Spinal cord (tissue), 10 donors: ENCODE results near the gene UCN2. TPM values are rescaled to one million over a fixed set of nuclear protein-coding genes. Genes with fewer than 3 reads are reported as not detected.

ENCODE experiments used
- DNase-seq, 6 donors: peaks; one replicate each; pipeline versions ENCODE4 v3.0.0 to v3.0.0-alpha.2; 2013 to 2015; ENCODE audit warnings: low spot score in 6 of 6, low read depth in 4 of 6
- H3K27ac ChIP-seq: one replicate; pipeline ENCODE4 v1.5.1; 2013; ENCODE audit warnings: low read depth, low read length, control low read depth
- H3K27me3 ChIP-seq: one replicate; pipeline ENCODE4 v1.6.1; 2013; ENCODE audit warnings: low read length; ENCODE audit not compliant: control insufficient read depth, insufficient read depth
- H3K36me3 ChIP-seq: one replicate; pipeline ENCODE4 v1.6.1; 2013; ENCODE audit warnings: low read length; ENCODE audit not compliant: control insufficient read depth, insufficient read depth
- H3K4me1 ChIP-seq: one replicate; pipeline ENCODE4 v1.6.1; 2013; ENCODE audit warnings: low read length; ENCODE audit not compliant: control insufficient read depth, insufficient read depth
- H3K4me3 ChIP-seq: one replicate; pipeline ENCODE4 v1.5.1; 2013; ENCODE audit warnings: low read depth, low read length, control low read depth
- H3K9me3 ChIP-seq: one replicate; pipeline ENCODE4 v1.6.1; 2013; ENCODE audit warnings: low read length; ENCODE audit not compliant: control insufficient read depth, insufficient read depth
- WGBS: methylation state at CpG from one replicate; pipeline ENCODE4 v1.1.5; 2013; ENCODE audit warnings: missing lambda C conversion rate; ENCODE audit not compliant: insufficient coverage; 5-methylcytosine and 5-hydroxymethylcytosine counted together
- long read RNA-seq, 4 donors: transcript quantifications; one replicate each; lab custom pipeline, GENCODE V29; 2026
- polyA plus RNA-seq, 2 donors: library from polyadenylated mRNA; unstranded; fragments of 120-200 nt; gene quantifications; one replicate each; pipeline ENCODE4 v1.2.1, GENCODE V29; 2013; ENCODE audit not compliant: insufficient read length in 2 of 2
- total RNA-seq, 2 donors: library from RNA; depleted of rRNA in 1 of 2; stranded (reverse); fragments of 120-200 nt in 1 of 2; fragments of >200 nt in 1 of 2; gene quantifications; one replicate each; pipeline versions ENCODE4 v1.2.3 to v1.2.4, GENCODE V29; 2013 to 2014
- donor health status: healthy.

Gene UCN2
- total RNA-seq (under 1 TPM in 1 of 2 donors, not detected in 1; 0.77 TPM), polyA plus RNA-seq (under 1 TPM; 0.29 to 0.32 TPM)
- long read RNA-seq, donor 1 = 0 reads
- long read RNA-seq, donor 2 = 0 reads
- long read RNA-seq, donor 3 = 0 reads
- long read RNA-seq, donor 4 = 0 reads

GRCh38 chr3:48563382-48563918, at the start of gene UCN2:
TSS of gene UCN2 (minus strand) at chr3:48563781. CDS start at chr3:48563124, 657 bp downstream.
- peaks cover 41% of the 10 kb centered on the region for H3K36me3 ChIP-seq
- no peak for DNase-seq
- H3K27ac ChIP-seq = no peak within 1 kb of the TSS
- H3K9me3 ChIP-seq = no peaks in the 10 kb centered on the region
- H3K27me3 ChIP-seq = no peaks in the 10 kb centered on the region
- peaks cover 29% of the 10 kb centered on the region for H3K4me1 ChIP-seq
- 59% methylated on average over 5 of the region's 6 CpGs for WGBS
- H3K4me3 ChIP-seq = no peak within 1 kb of the TSS

GRCh38 chr3:48612309-48612708, 48.7 kb upstream of the UCN2 start:
- no peak overlapping the region for H3K4me3 ChIP-seq
- no CpG with 5 or more reads among the region's 1 CpG for WGBS

GRCh38 chr3:48609088-48610005, 45.8 kb upstream of the UCN2 start, which contains the start of gene UQCRC1:
TSS of gene UQCRC1 (minus strand) at chr3:48609646. CDS start at chr3:48609620, 26 bp downstream.
- Histone ChIP-seq H3K4me3 (peak within 1 kb of the TSS; percentile 99), H3K36me3 (peaks cover 29% of the 10 kb centered on the region), H3K27me3 (no peaks in the 10 kb centered on the region), H3K27ac (peak within 1 kb of the TSS; percentile 79), H3K4me1 (peaks cover 13% of the 10 kb centered on the region), H3K9me3 (no peaks in the 10 kb centered on the region)
- peak; percentile 83 to 98 (median 88) for DNase-seq
- under 1% methylated on average over 85 of the region's 86 CpGs for WGBS

More at GRCh38 chr3:48612309-48612708, 48.7 kb upstream of the UCN2 start:
- peaks cover 2% of the 10 kb centered on the region for H3K9me3 ChIP-seq
- no peaks in the 10 kb centered on the region for H3K27me3 ChIP-seq
- H3K27ac ChIP-seq = no peak overlapping the region
- peaks cover 5% of the 10 kb centered on the region for H3K36me3 ChIP-seq
- no peak for DNase-seq
- H3K4me1 ChIP-seq = peaks cover 13% of the 10 kb centered on the region

GRCh38 chr3:48607519-48607918, 43.9 kb upstream of the UCN2 start:
- WGBS = 91% methylated on average over 2 of the region's 5 CpGs
- H3K4me3 ChIP-seq = no peak overlapping the region

GRCh38 chr3:48601622-48601994, 38.0 kb upstream of the UCN2 start:
- Histone ChIP-seq H3K27ac (no peak overlapping the region), H3K9me3 (no peaks in the 10 kb centered on the region), H3K27me3 (no peaks in the 10 kb centered on the region), H3K4me3 (no peak overlapping the region), H3K36me3 (peaks cover 97% of the 10 kb centered on the region), H3K4me1 (peaks cover 13% of the 10 kb centered on the region)
- 58% methylated on average over 2 of the region's 2 CpGs for WGBS
- no peak for DNase-seq

More at GRCh38 chr3:48607519-48607918, 43.9 kb upstream of the UCN2 start:
- no peaks in the 10 kb centered on the region for H3K9me3 ChIP-seq
- no peak for DNase-seq
- peaks cover 13% of the 10 kb centered on the region for H3K4me1 ChIP-seq
- no peak overlapping the region for H3K27ac ChIP-seq
- H3K27me3 ChIP-seq = no peaks in the 10 kb centered on the region
- peaks cover 47% of the 10 kb centered on the region for H3K36me3 ChIP-seq

- DNase-seq = no peak
- no peak overlapping the region for H3K27ac ChIP-seq
- 96% methylated on average over 19 of the region's 19 CpGs for WGBS
- H3K36me3 ChIP-seq = peaks cover 97% of the 10 kb centered on the region
- peaks cover 15% of the 10 kb centered on the region for H3K4me1 ChIP-seq
- no peak overlapping the region for H3K4me3 ChIP-seq
- H3K27me3 ChIP-seq = no peaks in the 10 kb centered on the region
- H3K9me3 ChIP-seq = no peaks in the 10 kb centered on the region
These were observed 37.4 kb upstream of the UCN2 start for GRCh38 chr3:48600711-48601621.

- H3K9me3 ChIP-seq = no peaks in the 10 kb centered on the region
- H3K27ac ChIP-seq = no peak overlapping the region
- H3K36me3 ChIP-seq = peaks cover 86% of the 10 kb centered on the region
- no peak for DNase-seq
- no peak overlapping the region for H3K4me3 ChIP-seq
- WGBS = 95% methylated on average over 10 of the region's 12 CpGs
- H3K27me3 ChIP-seq = peaks cover 10% of the 10 kb centered on the region
- peaks cover 27% of the 10 kb centered on the region for H3K4me1 ChIP-seq
These were observed 36.1 kb upstream of the UCN2 start for GRCh38 chr3:48599509-48600285.

GRCh38 chr3:48599077-48599501, 35.5 kb upstream of the UCN2 start:
- Histone ChIP-seq H3K4me3 (no peak overlapping the region), H3K27me3 (peaks cover 16% of the 10 kb centered on the region), H3K9me3 (no peaks in the 10 kb centered on the region), H3K27ac (peak overlapping the region; percentile 61), H3K4me1 (peaks cover 33% of the 10 kb centered on the region), H3K36me3 (peaks cover 80% of the 10 kb centered on the region)
- no peak for DNase-seq
- 80% methylated on average over 11 of the region's 11 CpGs for WGBS
